HG03558 (cell line): ENCODE measurements around the gene EVA1A.

Experiments used
- ATAC-seq: cut with Tn5 transposase; IDR thresholded peaks from one replicate; pipeline ENCODE4 v1.9.1; 2021; ENCODE audit warnings: moderate number of reproducible peaks; ENCODE audit not compliant: unreplicated experiment; ENCODE audit errors: extremely low read depth

The EVA1A gene

GRCh38 chr2:75459565-75460310 lies 101.0 kb downstream of the EVA1A start:
- ATAC-seq, result no peak

DNA sequence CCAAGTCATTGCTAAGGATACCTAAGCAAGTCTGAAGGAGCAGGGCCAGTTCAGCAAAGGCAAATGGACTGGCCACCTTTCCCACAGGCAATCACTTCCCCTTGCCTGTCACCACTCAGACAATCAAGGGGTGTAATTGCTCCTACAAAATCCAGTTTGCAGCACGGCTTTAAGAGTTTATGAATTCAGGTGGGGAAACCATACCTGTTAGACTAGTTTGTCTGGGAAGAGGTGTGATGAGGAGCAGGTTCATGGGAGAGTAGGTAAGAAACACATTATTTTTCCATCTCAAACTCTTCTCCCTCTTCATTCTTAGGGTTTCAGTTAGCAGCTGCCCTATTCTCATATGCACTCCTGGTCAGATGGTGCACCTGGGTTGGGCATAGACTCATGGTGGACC lies 102.5 kb downstream of the EVA1A start:
- no peak for ATAC-seq

GRCh38 chr2:75456825-75457224 lies 103.9 kb downstream of the EVA1A start:
- no peak for ATAC-seq

- no peak for ATAC-seq
Measured at GRCh38 chr2:75456111-75456510, 104.6 kb downstream of the EVA1A start.

DNA sequence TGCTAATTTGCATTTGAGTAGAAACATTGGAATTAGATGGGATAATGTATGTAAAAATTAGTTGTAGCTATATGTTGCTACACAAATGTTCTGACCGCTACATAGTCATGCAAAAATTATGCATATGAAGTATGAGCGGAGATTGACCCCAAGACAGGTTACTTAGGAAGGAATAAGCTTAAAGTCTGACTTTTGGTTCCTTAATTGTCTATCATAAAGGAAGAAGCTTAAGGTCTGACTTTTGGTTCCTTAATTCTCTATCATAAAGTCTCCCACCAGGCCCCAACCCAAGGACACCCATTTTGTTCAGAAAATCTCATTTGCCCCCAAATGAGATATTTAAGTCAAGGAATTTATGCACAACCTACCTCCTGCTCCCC lies 106.5 kb downstream of the EVA1A start:
- ATAC-seq, result no peak

GRCh38 chr2:75453384-75454240 lies 107.1 kb downstream of the EVA1A start:
- ATAC-seq, result no peak

- ATAC-seq, result no peak
Measured at GRCh38 chr2:75450068-75450467, 110.7 kb downstream of the EVA1A start.

DNA sequence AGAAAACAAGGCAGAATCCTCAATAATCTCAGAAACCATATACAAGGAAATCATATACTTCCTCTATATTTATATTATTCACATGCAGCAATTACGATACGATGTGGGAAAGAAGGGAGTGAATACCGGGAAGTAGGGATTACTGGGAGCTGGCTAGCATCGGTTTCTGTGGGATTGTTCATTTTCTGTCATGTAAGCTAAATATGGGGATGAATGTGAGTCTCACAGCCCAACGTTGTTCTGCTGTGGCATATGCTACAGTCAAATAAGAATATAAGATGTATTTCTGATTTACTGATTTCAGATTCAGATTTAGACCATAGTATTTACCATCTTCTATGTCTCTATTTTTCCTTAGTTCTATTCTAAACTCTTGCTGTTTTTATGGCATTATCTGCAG lies 113.6 kb downstream of the EVA1A start:
- no peak for ATAC-seq
